Endothelial cell of umbilical vein (primary cell): Measurements from ENCODE around the gene PRRX1. TPM values are rescaled to one million over a fixed set of nuclear protein-coding genes. Genes with fewer than 3 reads are reported as not detected.
A peak's percentile ranks its signal among the peaks of the same experiment; 100 is the strongest.

Experiments
- BruUV-seq: library from RNA; stranded (reverse); fragments of 400-500 nt; replicated peaks from 2 replicates; lab custom pipeline; 2021; lab: Mats Ljungman, UMichigan
- CTCF ChIA-PET: fragments of 300-600, 350-600 bp; sonication (Branson Sonifier 250); formaldehyde crosslinking; loops from one replicate; lab custom pipeline; 2021; ENCODE audit warnings: antibody characterized with exemption, inconsistent platforms; lab: Charles Lee
- POLR2A ChIA-PET: fragments of 300-600, 350-600 bp; sonication (Branson Sonifier 250); formaldehyde crosslinking; loops from one replicate; lab custom pipeline; 2021; ENCODE audit warnings: antibody characterized with exemption, inconsistent platforms; lab: Charles Lee
- DNase-seq: peaks from one replicate; pipeline ENCODE4 v3.0.0-alpha.2; 2011; ENCODE audit warnings: low read depth, low spot score
- FAIRE-seq: peaks from 2 replicates; lab custom pipeline; 2011; peaks lifted over from hg19 to GRCh38; lab: Jason Lieb, UNC
- H2AFZ ChIP-seq: 2 replicates; pipeline ENCODE4 v1.6.0; 2012; ENCODE audit warnings: low read depth, low read length, control low read depth, inconsistent platforms
- H3K27ac ChIP-seq: 2 replicates; pipeline ENCODE4 v1.5.1; 2011; ENCODE audit warnings: low read depth, mild to moderate bottlenecking, control low read depth, low read length, moderate library complexity; ENCODE audit not compliant: insufficient read depth
- H3K27me3 ChIP-seq, 2 experiments: 2 replicates each; pipeline versions ENCODE4 v1.6.0 to v1.6.1; 2011; ENCODE audit warnings: low read length in 2 of 2, mixed read lengths in 1 of 2; ENCODE audit not compliant: control insufficient read depth in 2 of 2, insufficient read depth in 2 of 2
- H3K36me3 ChIP-seq, 2 experiments: 2 replicates in 1 of 2; 3 replicates in 1 of 2; pipeline ENCODE4 v1.5.1; 2011; ENCODE audit warnings: low read length in 2 of 2, mild to moderate bottlenecking in 1 of 2, moderate library complexity in 1 of 2; ENCODE audit not compliant: control insufficient read depth in 2 of 2, insufficient read depth in 2 of 2; ENCODE audit errors: extremely low read depth in 1 of 2
- H3K4me1 ChIP-seq: 3 replicates; pipeline ENCODE4 v1.5.1; 2011; ENCODE audit warnings: mild to moderate bottlenecking, low read length; ENCODE audit not compliant: control insufficient read depth, insufficient read depth; ENCODE audit errors: extremely low read depth
- H3K4me2 ChIP-seq: 2 replicates; pipeline ENCODE4 v1.6.1; 2011; ENCODE audit warnings: low read length, control low read depth, mixed read lengths; ENCODE audit not compliant: insufficient read depth
- H3K4me3 ChIP-seq, 3 experiments: fragments of 200-600 bp in 1 of 3; sonication (generic), shearing (Covaris generic) in 1 of 3; replicated peaks in 1 of 3; 2 replicates each; pipeline ENCODE4 v1.5.1; 2011 to 2016; ENCODE audit warnings: control low read depth in 3 of 3, low read length in 3 of 3, mild to moderate bottlenecking in 2 of 3, inconsistent platforms in 1 of 3, low read depth in 1 of 3, moderate library complexity in 1 of 3; ENCODE audit not compliant: insufficient read depth in 1 of 3
- H3K79me2 ChIP-seq: 2 replicates; pipeline ENCODE4 v1.6.0; 2012; ENCODE audit warnings: low read length, inconsistent platforms; ENCODE audit not compliant: control insufficient read depth, insufficient read depth
- H3K9ac ChIP-seq: replicated peaks from 2 replicates; pipeline ENCODE3; 2011; ENCODE audit warnings: low read length, control low read depth; ENCODE audit not compliant: insufficient read depth; ENCODE audit errors: extremely low read depth
- H3K9me1 ChIP-seq: replicated peaks from 3 replicates; pipeline ENCODE4 v1.6.0; 2011; ENCODE audit warnings: mild to moderate bottlenecking, low read length; ENCODE audit not compliant: control insufficient read depth, insufficient read depth; ENCODE audit errors: extremely low read depth
- H3K9me3 ChIP-seq: replicated peaks from 2 replicates; pipeline ENCODE4 v1.5.1; 2012; ENCODE audit warnings: low read length, inconsistent platforms; ENCODE audit not compliant: control insufficient read depth, insufficient read depth
- H4K20me1 ChIP-seq: replicated peaks from 2 replicates; pipeline ENCODE3; 2011; ENCODE audit warnings: mild to moderate bottlenecking, low read length; ENCODE audit not compliant: control insufficient read depth, insufficient read depth; ENCODE audit errors: extremely low read depth
- CTCF ChIP-seq, 2 donors: IDR thresholded peaks; 1 replicate in 1 of 2; 2 replicates in 1 of 2; pipeline ENCODE4 v1.5.1; 2011; ENCODE audit warnings: low read length in 2 of 2, mild to moderate bottlenecking in 2 of 2, moderate library complexity in 2 of 2, control low read depth in 1 of 2, inconsistent platforms in 1 of 2, low read depth in 1 of 2; ENCODE audit not compliant: insufficient read depth in 1 of 2; ENCODE audit errors: extremely low read depth in 1 of 2
- FOS ChIP-seq: IDR thresholded peaks from 2 replicates; pipeline ENCODE4 v1.6.1; 2011; ENCODE audit warnings: mild to moderate bottlenecking, low read length, moderate library complexity, borderline replicate concordance; ENCODE audit not compliant: insufficient read depth
- GATA2 ChIP-seq: IDR thresholded peaks from 2 replicates; pipeline ENCODE4 v1.7.0; 2011; ENCODE audit warnings: low read depth, mild to moderate bottlenecking, moderate library complexity, mixed read lengths, low read length; ENCODE audit not compliant: insufficient read length, insufficient read depth
- JUN ChIP-seq: IDR thresholded peaks from 2 replicates; pipeline ENCODE4 v1.6.1; 2011; ENCODE audit warnings: borderline replicate concordance, low read depth; ENCODE audit not compliant: insufficient read length, insufficient read depth
- MYC ChIP-seq: IDR thresholded peaks from one replicate; pipeline ENCODE4 v1.6.1; 2011; ENCODE audit warnings: mild to moderate bottlenecking, low read depth, low read length
- POLR2A ChIP-seq: IDR thresholded peaks from 2 replicates; pipeline ENCODE4 v1.6.1; 2012; ENCODE audit warnings: low read depth, mild to moderate bottlenecking, control low read depth, low read length
- POLR2AphosphoS5 ChIP-seq: IDR thresholded peaks from 2 replicates; pipeline ENCODE4 v1.6.1; 2012; ENCODE audit warnings: low read depth, mild to moderate bottlenecking, control low read depth, low read length, moderate library complexity; ENCODE audit not compliant: insufficient read depth
- dilution Hi-C: fragments of 300-500 bp; cut with MboI; formaldehyde crosslinking; loops from one replicate; pipeline ENCODE4 v1.15.0; 2019; ENCODE audit warnings: low sequenced_read_pairs; ENCODE audit not compliant: extremely low pct_ligation_motif_present
- intact Hi-C: fragments of 100-400 bp; cut with micrococcal nuclease; formaldehyde crosslinking; loops from one replicate; pipeline ENCODE4 v1.10.0; 2022
- polyA plus RNA-seq, 4 experiments: library from polyadenylated mRNA; depleted of rRNA in 3 of 4; stranded (reverse) in 3 of 4; unstranded in 1 of 4; fragments of >200 nt; gene quantifications; 2 replicates each; pipeline versions ENCODE4 v1.2.1 to v1.2.3, GENCODE V29; 2011 to 2012; ENCODE audit warnings: missing spikeins in 1 of 4
- total RNA-seq: library from RNA; stranded (reverse); gene quantifications from 2 replicates; pipeline ENCODE4 v1.2.3, GENCODE V29; 2021

The PRRX1 gene
- total and polyA plus RNA-seq, 2 donors (not counting 3 experiments of a cell fraction or from before 2014, with no cell fraction given), result 0.03 TPM; not detected in 1

GRCh38 chr1:170662561-170663403, 1.1 kb upstream of the PRRX1 start:
- H3K27me3 ChIP-seq, result peaks cover 42 to 47% of the 10 kb centered on the region in 2 experiments
- H3K79me2 ChIP-seq, result no peaks in the 10 kb centered on the region
- peak overlapping the region in 2 of 3 experiments; percentile 21 to 48 for H3K4me3 ChIP-seq
- peak overlapping the region; percentile 36 for H2AFZ ChIP-seq
- peak overlapping the region; percentile 72 for H3K4me2 ChIP-seq
- no peak overlapping the region for H3K27ac ChIP-seq
- dilution Hi-C loops, result no loop called here
- no peaks in the 10 kb centered on the region for H4K20me1 ChIP-seq
- POLR2A ChIA-PET, result no interaction called here
- H3K9ac ChIP-seq, result no peak overlapping the region
- no peaks in the 10 kb centered on the region for H3K9me1 ChIP-seq
- no peaks in the 10 kb centered on the region for H3K9me3 ChIP-seq
- no TSS peak for BruUV-seq
- H3K4me1 ChIP-seq, result peaks cover 17% of the 10 kb centered on the region
- no peak for TF ChIP-seq POLR2AphosphoS5
- TF ChIP-seq FOS, result no peak
- TF ChIP-seq JUN, result no peak
- TF ChIP-seq CTCF (IDR thresholded peaks at IDR 0.05; ENCODE audit: extremely low read depth in 1 of 2, insufficient read depth in 1 of 2, low read depth in 1 of 2, low read length in 2 of 2), result no peak
- TF ChIP-seq POLR2A, result no peak
- TF ChIP-seq GATA2, result no peak
- TF ChIP-seq MYC, result no peak
- intact Hi-C loops, result loop anchor here (1.0 to 10.0 kb wide), 5 partner anchors 130 to 648 kb away; partner anchors contain the start of genes GORAB and KIFAP3
- DNase-seq (no peak), FAIRE-seq (no peak)
- no peaks in the 10 kb centered on the region for H3K36me3 ChIP-seq
- CTCF ChIA-PET, result no interaction called here
